IPS DF 6.9 (cell line): ENCODE measurements around the gene FAM83G.
"Not testable (repeated sequence)": the region's sequence is repeated elsewhere in the genome, so short reads cannot be mapped to it uniquely, and the experiment has no call there.

Experiments
- DNase-seq: peaks from one replicate; pipeline ENCODE4 v3.0.0-alpha.2; 2013; ENCODE audit warnings: low read depth, low spot score
- H3K27ac ChIP-seq: one replicate; pipeline ENCODE4 v1.5.1; 2013; ENCODE audit warnings: low read length, control low read depth
- H3K27me3 ChIP-seq: 2 replicates; pipeline ENCODE4 v1.6.1; 2013; ENCODE audit warnings: mild to moderate bottlenecking, low read length; ENCODE audit not compliant: control insufficient read depth, insufficient read depth
- H3K36me3 ChIP-seq: 2 replicates; pipeline ENCODE4 v1.6.1; 2013; ENCODE audit warnings: low read length; ENCODE audit not compliant: control insufficient read depth, insufficient read depth
- H3K4me1 ChIP-seq: 2 replicates; pipeline ENCODE4 v1.6.1; 2013; ENCODE audit warnings: low read length; ENCODE audit not compliant: control insufficient read depth, insufficient read depth
- H3K4me3 ChIP-seq: 2 replicates; pipeline ENCODE4 v1.5.1; 2013; ENCODE audit warnings: mild to moderate bottlenecking, low read length
- H3K9me3 ChIP-seq: 2 replicates; pipeline ENCODE4 v1.6.1; 2013; ENCODE audit warnings: low read length, inconsistent platforms; ENCODE audit not compliant: control insufficient read depth, insufficient read depth
- WGBS: extraction: QIAGEN DNeasy Blood & Tissue Kit; methylation state at CpG from one replicate; pipeline ENCODE4 v1.1.7; 2013; ENCODE audit warnings: mixed read lengths, missing lambda C conversion rate; ENCODE audit not compliant: insufficient read length, insufficient coverage; 5-methylcytosine and 5-hydroxymethylcytosine counted together

FAM83G gene, protein sequence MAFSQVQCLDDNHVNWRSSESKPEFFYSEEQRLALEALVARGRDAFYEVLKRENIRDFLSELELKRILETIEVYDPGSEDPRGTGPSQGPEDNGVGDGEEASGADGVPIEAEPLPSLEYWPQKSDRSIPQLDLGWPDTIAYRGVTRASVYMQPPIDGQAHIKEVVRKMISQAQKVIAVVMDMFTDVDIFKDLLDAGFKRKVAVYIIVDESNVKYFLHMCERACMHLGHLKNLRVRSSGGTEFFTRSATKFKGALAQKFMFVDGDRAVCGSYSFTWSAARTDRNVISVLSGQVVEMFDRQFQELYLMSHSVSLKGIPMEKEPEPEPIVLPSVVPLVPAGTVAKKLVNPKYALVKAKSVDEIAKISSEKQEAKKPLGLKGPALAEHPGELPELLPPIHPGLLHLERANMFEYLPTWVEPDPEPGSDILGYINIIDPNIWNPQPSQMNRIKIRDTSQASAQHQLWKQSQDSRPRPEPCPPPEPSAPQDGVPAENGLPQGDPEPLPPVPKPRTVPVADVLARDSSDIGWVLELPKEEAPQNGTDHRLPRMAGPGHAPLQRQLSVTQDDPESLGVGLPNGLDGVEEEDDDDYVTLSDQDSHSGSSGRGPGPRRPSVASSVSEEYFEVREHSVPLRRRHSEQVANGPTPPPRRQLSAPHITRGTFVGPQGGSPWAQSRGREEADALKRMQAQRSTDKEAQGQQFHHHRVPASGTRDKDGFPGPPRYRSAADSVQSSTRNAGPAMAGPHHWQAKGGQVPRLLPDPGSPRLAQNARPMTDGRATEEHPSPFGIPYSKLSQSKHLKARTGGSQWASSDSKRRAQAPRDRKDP

DNA sequence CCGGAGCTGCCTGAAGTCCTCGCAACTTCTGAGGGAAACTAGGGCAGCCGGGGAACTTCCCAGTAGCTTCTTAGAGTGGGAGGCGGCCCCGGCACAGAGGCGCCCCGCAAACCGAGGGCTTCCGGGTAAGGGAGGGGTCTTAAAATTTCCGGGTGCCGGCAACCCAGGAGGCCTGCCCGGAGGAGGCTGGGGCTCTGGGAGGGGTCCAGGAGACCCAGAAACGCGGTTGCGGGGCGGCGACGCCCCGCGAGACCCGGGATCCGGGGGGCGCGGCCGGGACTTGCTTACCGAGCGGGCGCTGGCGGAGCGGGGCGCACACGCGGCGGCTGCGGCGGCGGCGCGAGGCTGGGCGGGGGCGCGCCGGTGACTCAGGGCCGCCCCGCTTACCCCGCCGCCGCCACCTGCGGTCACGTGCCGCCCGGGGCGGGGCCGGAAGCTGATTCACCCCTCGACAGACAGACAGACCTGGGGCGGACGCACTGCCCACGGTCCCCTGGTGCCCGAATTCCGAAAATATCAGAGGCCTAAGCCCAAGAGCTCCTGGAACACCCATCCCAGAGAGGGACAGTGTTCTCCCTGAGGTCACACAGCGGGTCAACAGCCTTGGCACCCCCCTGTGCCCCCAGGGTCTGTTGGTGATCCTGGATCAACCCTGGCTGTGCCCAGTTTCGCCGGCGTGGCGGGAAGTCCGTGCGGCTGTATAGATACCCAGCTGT lies at the start of gene FAM83G:
TSS of gene FAM83G (minus strand) at position 344 of the 716 bp plus-strand sequence. CDS start 723 bp downstream, outside the sequence.
- H3K4me3 ChIP-seq, result peak within 1 kb of the TSS; percentile 56
- no peak for DNase-seq
- no peak within 1 kb of the TSS for H3K27ac ChIP-seq
- no CpG with 5 or more reads among the region's 67 CpGs for WGBS
- H3K27me3 ChIP-seq, result no peaks in the 10 kb centered on the region
- peaks cover 6% of the 10 kb centered on the region for H3K4me1 ChIP-seq
- no peaks in the 10 kb centered on the region for H3K9me3 ChIP-seq
- H3K36me3 ChIP-seq, result peaks cover 5% of the 10 kb centered on the region; the same call in 1 of the 2 replicates

DNA sequence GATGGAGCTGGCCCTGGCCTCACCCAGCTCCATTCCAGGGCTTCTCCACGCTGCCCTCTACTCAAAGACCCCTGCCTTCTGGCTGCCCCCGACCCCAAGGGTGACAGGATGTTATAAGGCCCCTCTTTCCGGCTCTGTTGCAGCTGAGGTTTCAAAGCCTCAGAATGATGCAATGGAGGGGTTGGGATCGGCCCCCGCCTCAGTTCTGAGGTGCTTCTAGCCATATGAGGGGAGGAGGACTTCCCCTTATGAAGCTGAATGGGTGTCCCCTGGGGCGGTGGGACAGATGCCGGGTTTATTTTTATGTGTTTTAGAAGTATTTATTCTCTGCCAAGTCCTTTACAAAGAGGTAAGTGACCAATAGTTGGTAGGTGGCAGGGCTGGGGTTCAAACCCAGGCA lies 44.3 kb upstream of the FAM83G start:
- DNase-seq, H3K36me3 ChIP-seq, H3K4me3 ChIP-seq, H3K27me3 ChIP-seq, H3K9me3 ChIP-seq, H3K27ac ChIP-seq, H3K4me1 ChIP-seq: not testable (repeated sequence)
- WGBS, result no CpG with 5 or more reads among the region's 7 CpGs

DNA sequence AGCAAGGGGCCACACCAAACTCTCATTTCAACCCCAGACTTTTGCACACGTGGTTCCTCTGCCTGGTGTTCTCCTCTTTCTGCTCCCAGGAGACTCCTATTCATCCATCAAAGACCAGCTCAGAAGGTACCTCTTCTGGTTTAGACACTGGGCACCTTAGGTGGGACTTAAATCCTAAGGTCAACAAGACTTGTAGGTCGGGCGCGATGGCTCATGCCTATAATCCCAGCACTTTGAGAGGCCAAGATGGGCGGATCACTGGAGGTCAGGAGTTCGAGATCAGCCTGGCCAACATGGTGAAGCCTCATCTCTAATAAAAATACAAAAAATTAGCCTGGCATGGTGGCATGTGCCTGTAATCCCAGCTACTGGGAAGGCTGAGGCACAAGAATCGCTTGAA lies 42.9 kb upstream of the FAM83G start:
- not testable (repeated sequence) for H3K27ac ChIP-seq, DNase-seq, H3K27me3 ChIP-seq, H3K9me3 ChIP-seq, H3K4me1 ChIP-seq, H3K4me3 ChIP-seq, H3K36me3 ChIP-seq
- WGBS, result no CpG with 5 or more reads among the region's 7 CpGs

DNA sequence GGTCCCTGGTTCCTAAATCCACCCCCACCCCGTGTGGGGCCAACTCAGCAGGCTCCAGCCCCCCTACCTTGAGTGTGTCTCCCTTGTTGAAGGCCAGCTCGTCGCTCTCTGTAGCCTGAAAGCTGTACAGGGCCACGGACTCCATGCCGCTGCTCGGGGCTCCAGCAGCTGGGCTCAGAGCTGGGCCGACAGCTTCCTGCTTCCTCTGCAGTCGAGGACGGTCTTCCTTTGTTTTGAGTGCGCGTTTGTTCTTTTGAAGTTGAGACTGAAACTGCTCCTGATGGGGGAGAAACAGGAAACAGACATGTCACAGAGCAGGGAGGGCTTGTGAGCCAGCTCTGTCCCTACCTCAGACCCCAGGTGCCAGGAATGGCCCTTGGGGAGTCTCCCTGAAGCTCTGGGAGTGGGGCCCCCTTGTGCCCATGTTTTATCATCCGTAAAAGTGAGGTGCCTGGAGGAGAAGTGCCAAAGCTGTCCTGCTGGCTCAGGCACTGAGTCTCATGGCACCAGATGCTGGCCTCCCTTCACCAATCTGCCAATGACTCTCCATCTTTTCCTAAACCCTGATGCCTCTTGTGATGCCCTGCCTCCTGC lies 42.3 kb upstream of the FAM83G start, which contains the start of gene GRAP:
TSS of gene GRAP (minus strand) at position 176 of the 594 bp plus-strand sequence. CDS start at position 145, 31 bp downstream.
- H3K27me3 ChIP-seq, H3K4me3 ChIP-seq, DNase-seq, H3K36me3 ChIP-seq, H3K27ac ChIP-seq, H3K4me1 ChIP-seq, H3K9me3 ChIP-seq: not testable (repeated sequence)
- no CpG with 5 or more reads among the region's 12 CpGs for WGBS

DNA sequence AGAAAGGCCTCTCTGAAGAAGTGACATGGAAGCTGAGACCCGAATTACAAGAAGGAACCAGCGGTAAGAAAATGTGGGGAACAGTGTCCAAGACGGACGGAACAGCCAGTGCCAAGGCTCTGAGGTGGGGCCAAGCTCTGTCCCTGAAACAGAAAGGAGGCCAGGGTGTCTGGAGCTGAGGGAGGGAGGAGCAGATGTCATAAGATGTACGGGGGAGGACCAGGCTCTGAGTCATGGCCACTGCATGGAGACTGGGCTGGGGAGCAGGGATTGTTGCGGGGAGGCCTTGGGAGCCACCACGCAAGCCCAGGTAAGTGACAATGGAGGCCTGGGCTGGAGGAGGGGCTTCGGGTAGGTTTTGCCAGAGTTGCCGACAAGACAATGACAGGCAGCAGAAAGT lies 40.1 kb upstream of the FAM83G start:
- not testable (repeated sequence) for H3K27me3 ChIP-seq, H3K9me3 ChIP-seq, H3K27ac ChIP-seq, H3K4me3 ChIP-seq, H3K36me3 ChIP-seq, DNase-seq, H3K4me1 ChIP-seq
- WGBS, result no CpG with 5 or more reads among the region's 9 CpGs

DNA sequence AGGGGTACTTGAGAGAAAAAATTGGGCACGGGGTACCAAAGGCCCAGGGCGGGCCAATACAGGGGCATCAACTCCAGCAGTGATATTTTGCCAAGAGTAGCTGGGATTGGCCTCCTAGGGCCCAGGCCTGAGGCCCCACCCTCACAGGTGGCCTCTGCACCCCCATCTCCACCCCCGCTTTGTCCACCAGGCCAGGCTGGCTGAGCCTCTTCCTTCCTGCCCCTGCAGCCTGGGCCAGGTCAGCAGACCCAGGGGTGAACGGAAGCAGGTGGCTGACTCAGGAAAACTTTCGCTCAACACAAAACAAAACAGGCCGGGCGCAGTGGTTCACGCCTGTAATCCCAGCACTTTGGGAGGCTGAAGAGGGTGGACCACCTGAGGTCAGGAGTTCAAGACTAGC lies 38.5 kb upstream of the FAM83G start:
- H3K9me3 ChIP-seq, DNase-seq, H3K4me3 ChIP-seq, H3K27ac ChIP-seq, H3K4me1 ChIP-seq, H3K27me3 ChIP-seq, H3K36me3 ChIP-seq: not testable (repeated sequence)
- WGBS, result no CpG with 5 or more reads among the region's 8 CpGs

DNA sequence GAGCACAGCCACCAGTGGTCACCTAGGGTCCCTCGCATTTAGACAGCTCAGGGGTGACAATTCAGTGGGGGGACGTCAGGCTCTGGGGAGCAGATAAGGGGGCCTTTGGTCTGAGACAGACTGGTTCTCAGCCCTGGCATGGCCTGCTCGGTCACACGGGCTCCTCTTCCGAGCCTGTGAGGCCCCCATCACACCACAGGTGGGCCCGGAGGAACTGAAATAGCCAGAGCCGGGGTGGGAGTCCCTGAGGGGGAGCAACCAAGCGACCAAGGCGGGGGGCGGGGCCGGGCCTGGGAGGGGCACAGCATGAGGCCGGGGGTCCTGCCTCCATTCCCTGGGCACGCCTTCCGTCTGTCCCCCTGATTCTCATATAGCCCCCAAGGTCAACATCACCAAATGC lies 37.8 kb upstream of the FAM83G start:
- H3K27ac ChIP-seq, H3K4me3 ChIP-seq, H3K27me3 ChIP-seq, DNase-seq, H3K4me1 ChIP-seq, H3K9me3 ChIP-seq, H3K36me3 ChIP-seq: not testable (repeated sequence)
- no CpG with 5 or more reads among the region's 14 CpGs for WGBS

DNA sequence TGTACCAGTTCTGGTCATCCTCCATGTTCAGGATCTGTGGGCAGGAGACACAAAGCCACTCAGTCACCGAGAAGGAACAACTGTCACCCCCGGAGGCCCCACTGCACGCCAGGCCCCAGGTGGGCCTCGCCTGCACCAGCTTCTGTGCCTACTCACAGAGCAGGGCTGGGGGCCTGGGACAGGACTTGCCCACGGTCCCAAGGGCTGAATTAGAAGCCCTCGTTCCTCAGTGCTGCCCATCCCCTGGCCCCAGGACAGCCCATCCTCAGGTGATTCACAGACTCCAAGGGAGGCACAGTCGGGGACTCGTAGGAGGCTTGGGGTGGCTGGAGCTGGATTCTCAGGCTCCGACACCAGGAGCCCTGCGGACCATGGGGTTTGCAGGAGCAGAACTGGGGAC lies 37.3 kb upstream of the FAM83G start:
- H3K4me3 ChIP-seq, H3K36me3 ChIP-seq, H3K27me3 ChIP-seq, DNase-seq, H3K9me3 ChIP-seq, H3K27ac ChIP-seq, H3K4me1 ChIP-seq: not testable (repeated sequence)
- no CpG with 5 or more reads among the region's 10 CpGs for WGBS

DNA sequence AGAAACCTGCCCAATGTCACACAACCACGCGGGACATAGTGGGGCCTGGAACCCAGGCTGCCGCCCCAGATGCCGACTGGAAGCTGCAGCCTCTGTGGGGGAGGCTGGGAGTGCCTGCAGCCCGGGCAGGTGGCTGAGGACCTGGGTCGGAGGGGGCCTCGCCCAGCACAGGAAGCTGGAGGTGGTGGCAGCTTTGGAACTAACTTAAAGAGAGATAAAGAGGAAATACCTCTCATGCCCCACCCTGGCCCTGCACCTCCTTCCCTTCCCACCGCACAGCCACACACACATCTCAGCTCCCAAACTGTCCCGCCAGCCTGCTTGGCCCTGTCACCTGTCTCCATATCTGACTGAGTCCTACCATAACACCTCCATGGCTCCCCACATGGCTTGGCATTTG lies 35.8 kb upstream of the FAM83G start:
- not testable (repeated sequence) for H3K4me1 ChIP-seq, H3K27me3 ChIP-seq, H3K4me3 ChIP-seq, H3K9me3 ChIP-seq, H3K27ac ChIP-seq, H3K36me3 ChIP-seq, DNase-seq
- no CpG with 5 or more reads among the region's 9 CpGs for WGBS

DNA sequence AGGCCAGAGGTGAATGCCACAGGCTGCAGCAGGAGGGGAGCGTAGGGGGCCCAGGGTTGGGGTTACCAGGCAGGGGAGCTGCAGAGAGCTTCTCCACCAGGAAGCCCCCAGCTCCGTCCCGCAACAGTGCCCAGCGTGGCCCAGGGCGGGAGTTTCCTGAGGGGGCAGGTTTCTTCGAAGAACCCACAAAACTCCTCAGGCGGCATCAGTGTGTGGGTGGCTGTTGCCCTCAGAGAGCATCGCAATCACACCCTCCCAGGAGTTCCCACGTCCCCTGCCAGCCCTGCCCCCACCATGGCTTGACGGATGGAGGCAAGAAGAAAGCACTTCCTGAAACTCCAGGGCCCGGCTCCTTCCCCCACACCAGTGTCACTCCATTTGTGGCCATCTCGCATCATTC lies 34.2 kb upstream of the FAM83G start:
- H3K27ac ChIP-seq, H3K4me1 ChIP-seq, DNase-seq, H3K36me3 ChIP-seq, H3K9me3 ChIP-seq, H3K27me3 ChIP-seq, H3K4me3 ChIP-seq: not testable (repeated sequence)
- WGBS, result no CpG with 5 or more reads among the region's 12 CpGs
